Measurements from ENCODE around the gene CWF19L2. TPM values are rescaled to one million over a fixed set of nuclear protein-coding genes. Genes with fewer than 3 reads are reported as not detected.

Gene CWF19L2
- total RNA-seq, 3 donors from 2014 or later: 9.0 to 20.2 (median 12.7) TPM

DNA sequence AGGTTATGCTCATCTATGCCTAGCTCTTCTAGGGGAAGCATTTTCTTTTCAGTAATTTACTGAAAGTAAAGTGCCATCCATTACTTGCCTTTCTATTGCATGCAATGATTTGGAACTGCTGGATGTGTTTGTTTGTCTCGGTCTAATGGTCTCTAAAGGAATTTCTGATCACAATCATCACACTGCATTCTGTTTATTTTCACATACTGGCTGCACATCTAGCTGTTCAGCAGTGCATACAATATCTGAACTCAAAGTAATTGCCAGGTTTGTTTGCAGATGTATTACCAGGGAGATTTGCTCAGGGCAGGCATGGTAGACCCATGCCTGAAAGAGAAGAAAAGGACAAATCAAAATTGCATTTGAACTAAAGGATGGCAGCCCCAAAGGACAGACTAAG is 36.4 kb upstream of the CWF19L2 start:
- Histone ChIP-seq H3K9me3 (no peaks in the 10 kb centered on the region), H3K4me1 (ENCODE audit: low read depth) (no peaks in the 10 kb centered on the region), H3K4me3 (no peak overlapping the region), H3K36me3 (ENCODE audit: low read depth) (no peaks in the 10 kb centered on the region)
- TF ChIP-seq, protein P1, sequence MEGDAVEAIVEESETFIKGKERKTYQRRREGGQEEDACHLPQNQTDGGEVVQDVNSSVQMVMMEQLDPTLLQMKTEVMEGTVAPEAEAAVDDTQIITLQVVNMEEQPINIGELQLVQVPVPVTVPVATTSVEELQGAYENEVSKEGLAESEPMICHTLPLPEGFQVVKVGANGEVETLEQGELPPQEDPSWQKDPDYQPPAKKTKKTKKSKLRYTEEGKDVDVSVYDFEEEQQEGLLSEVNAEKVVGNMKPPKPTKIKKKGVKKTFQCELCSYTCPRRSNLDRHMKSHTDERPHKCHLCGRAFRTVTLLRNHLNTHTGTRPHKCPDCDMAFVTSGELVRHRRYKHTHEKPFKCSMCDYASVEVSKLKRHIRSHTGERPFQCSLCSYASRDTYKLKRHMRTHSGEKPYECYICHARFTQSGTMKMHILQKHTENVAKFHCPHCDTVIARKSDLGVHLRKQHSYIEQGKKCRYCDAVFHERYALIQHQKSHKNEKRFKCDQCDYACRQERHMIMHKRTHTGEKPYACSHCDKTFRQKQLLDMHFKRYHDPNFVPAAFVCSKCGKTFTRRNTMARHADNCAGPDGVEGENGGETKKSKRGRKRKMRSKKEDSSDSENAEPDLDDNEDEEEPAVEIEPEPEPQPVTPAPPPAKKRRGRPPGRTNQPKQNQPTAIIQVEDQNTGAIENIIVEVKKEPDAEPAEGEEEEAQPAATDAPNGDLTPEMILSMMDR (IDR thresholded peaks at IDR 0.05): no peak
- intact Hi-C loops (cut with DNase I, micrococcal nuclease): no loop called here
- DNase-seq: no peak
- ATAC-seq: no peak

GRCh38 chr11:107493117-107493516 is 35.5 kb upstream of the CWF19L2 start:
- no peak for ATAC-seq
- TF ChIP-seq, protein P1 (IDR thresholded peaks at IDR 0.05): no peak
- Histone ChIP-seq H3K36me3 (ENCODE audit: low read depth) (no peaks in the 10 kb centered on the region), H3K4me3 (no peak overlapping the region), H3K9me3 (no peaks in the 10 kb centered on the region), H3K4me1 (ENCODE audit: low read depth) (no peaks in the 10 kb centered on the region)
- no peak for DNase-seq
- intact Hi-C loops (cut with DNase I, micrococcal nuclease): no loop called here

- H3K9me3 ChIP-seq: no peaks in the 10 kb centered on the region
- no peaks in the 10 kb centered on the region for H3K4me1 ChIP-seq (ENCODE audit: low read depth)
- TF ChIP-seq, protein P1 (IDR thresholded peaks at IDR 0.05): no peak
- no peak overlapping the region for H3K4me3 ChIP-seq
- intact Hi-C loops (cut with DNase I, micrococcal nuclease): no loop called here
- no peaks in the 10 kb centered on the region for H3K36me3 ChIP-seq (ENCODE audit: low read depth)
- DNase-seq (no peak), ATAC-seq (no peak)
Observed at GRCh38 chr11:107490836-107491235, 33.2 kb upstream of the CWF19L2 start.

DNA sequence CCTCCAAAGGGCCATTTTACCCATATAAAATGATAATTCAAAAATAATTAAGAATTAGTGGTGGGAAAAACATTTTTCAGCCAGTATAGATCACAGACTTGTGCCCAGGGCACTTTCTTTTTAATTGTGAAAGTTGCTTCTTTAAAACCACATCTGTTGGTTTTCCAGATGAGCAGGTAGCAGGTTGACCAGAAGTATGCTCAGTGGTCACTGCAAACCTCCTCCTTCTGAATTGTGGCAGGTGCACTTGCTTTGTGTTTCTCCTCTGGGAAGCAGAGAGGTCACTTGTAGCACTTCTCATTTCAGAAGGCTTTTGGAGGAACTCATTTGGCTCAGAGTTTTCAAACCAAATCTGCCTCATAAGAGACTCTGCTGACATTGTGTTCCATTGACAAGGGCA is 24.6 kb upstream of the CWF19L2 start:
- intact Hi-C loops (cut with DNase I, micrococcal nuclease): no loop called here
- Histone ChIP-seq H3K4me1 (ENCODE audit: low read depth) (no peaks in the 10 kb centered on the region), H3K9me3 (no peaks in the 10 kb centered on the region), H3K36me3 (ENCODE audit: low read depth) (no peaks in the 10 kb centered on the region), H3K4me3 (no peak overlapping the region)
- ATAC-seq (no peak), DNase-seq (no peak)
- TF ChIP-seq, protein P1 (IDR thresholded peaks at IDR 0.05): no peak

- ATAC-seq: peak; percentile 42
- H3K36me3 ChIP-seq (ENCODE audit: low read depth): no peaks in the 10 kb centered on the region
- H3K4me1 ChIP-seq (ENCODE audit: low read depth): no peaks in the 10 kb centered on the region
- TF ChIP-seq, protein P1 (IDR thresholded peaks at IDR 0.05): no peak
- no peaks in the 10 kb centered on the region for H3K9me3 ChIP-seq
- H3K4me3 ChIP-seq: no peak overlapping the region
- DNase-seq: no peak
- intact Hi-C loops (cut with DNase I, micrococcal nuclease): no loop called here
Observed at GRCh38 chr11:107478922-107479321, 21.3 kb upstream of the CWF19L2 start.

- ATAC-seq (no peak), DNase-seq (no peak)
- H3K36me3 ChIP-seq (ENCODE audit: low read depth): no peaks in the 10 kb centered on the region
- H3K4me3 ChIP-seq: no peak overlapping the region
- TF ChIP-seq, protein P1 (IDR thresholded peaks at IDR 0.05): no peak
- H3K9me3 ChIP-seq: no peaks in the 10 kb centered on the region
- no peaks in the 10 kb centered on the region for H3K4me1 ChIP-seq (ENCODE audit: low read depth)
- intact Hi-C loops (cut with DNase I, micrococcal nuclease): no loop called here
Observed at GRCh38 chr11:107477820-107478219, 20.2 kb upstream of the CWF19L2 start.
